ENCODE data around the gene SMLR1.

- TF ChIP-seq, protein P1, sequence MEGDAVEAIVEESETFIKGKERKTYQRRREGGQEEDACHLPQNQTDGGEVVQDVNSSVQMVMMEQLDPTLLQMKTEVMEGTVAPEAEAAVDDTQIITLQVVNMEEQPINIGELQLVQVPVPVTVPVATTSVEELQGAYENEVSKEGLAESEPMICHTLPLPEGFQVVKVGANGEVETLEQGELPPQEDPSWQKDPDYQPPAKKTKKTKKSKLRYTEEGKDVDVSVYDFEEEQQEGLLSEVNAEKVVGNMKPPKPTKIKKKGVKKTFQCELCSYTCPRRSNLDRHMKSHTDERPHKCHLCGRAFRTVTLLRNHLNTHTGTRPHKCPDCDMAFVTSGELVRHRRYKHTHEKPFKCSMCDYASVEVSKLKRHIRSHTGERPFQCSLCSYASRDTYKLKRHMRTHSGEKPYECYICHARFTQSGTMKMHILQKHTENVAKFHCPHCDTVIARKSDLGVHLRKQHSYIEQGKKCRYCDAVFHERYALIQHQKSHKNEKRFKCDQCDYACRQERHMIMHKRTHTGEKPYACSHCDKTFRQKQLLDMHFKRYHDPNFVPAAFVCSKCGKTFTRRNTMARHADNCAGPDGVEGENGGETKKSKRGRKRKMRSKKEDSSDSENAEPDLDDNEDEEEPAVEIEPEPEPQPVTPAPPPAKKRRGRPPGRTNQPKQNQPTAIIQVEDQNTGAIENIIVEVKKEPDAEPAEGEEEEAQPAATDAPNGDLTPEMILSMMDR (conservative IDR thresholded peaks at IDR 0.05 in 1 of 2, IDR thresholded peaks at IDR 0.05 in 1 of 2; ENCODE audit: extremely low read depth in 1 of 2, insufficient read depth in 1 of 2, low read depth in 1 of 2, low read length in 2 of 2): no peak
- no peak for TF ChIP-seq EZH2 (IDR thresholded peaks at IDR 0.05; ENCODE audit: borderline replicate concordance, low read length)
Measured at GRCh38 chr6:130811932-130812331, 15.3 kb upstream of the SMLR1 start.

Measured in mammary epithelial cell (primary cell).